Measurements from ENCODE around the gene CLDN24.
"Not testable (repeated sequence)": the region's sequence is repeated elsewhere in the genome, so short reads cannot be mapped to it uniquely, and the experiment has no call there.

The CLDN24 gene

DNA sequence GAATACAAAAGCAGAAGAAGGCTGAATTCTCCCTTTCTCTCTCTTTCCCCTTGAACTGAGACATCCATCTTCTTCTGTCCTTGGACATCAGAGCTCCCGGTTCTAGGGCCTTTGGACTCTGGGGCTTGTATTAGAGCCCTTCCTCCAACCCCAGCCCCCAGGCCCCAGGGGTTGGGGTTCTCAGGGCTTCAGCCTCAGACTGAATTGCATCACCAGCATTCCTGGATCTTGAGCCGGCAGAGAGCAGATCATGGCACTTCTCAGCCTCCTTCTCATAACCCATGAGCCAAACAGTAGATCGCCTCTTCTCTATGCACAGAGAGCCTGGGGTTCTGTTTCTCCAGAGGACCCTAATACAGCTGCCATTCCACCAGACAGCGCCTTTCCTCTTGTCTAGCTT lies 25.3 kb upstream of the CLDN24 start:
- no peak for DNase-seq (ENCODE audit: extremely low read depth in 1 of 2, low read depth in 1 of 2)

- DNase-seq (ENCODE audit: extremely low read depth in 1 of 2, low read depth in 1 of 2), result no peak
Measured at GRCh38 chr4:183347146-183347545, 24.9 kb upstream of the CLDN24 start.

DNA sequence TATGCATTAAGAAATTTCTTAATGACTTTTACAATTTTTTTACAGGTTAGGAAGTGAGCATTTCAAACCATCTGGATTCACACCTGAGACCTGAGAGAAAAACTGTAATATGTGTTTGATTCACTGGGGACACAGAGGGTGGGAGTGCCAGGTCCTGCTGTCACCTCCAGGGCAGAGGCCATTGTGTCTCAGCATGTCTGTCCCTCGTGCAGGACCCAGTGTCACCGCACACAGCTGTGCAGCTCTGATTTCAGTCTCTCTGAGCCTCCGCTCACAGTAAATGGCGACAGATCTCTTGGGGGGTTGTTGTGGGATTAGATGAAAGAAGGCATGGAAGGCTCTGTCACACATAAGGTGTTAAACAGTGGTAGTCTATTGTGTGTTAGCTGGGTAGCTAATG lies 23.0 kb upstream of the CLDN24 start:
- no peak for DNase-seq (ENCODE audit: extremely low read depth in 1 of 2, low read depth in 1 of 2)

DNA sequence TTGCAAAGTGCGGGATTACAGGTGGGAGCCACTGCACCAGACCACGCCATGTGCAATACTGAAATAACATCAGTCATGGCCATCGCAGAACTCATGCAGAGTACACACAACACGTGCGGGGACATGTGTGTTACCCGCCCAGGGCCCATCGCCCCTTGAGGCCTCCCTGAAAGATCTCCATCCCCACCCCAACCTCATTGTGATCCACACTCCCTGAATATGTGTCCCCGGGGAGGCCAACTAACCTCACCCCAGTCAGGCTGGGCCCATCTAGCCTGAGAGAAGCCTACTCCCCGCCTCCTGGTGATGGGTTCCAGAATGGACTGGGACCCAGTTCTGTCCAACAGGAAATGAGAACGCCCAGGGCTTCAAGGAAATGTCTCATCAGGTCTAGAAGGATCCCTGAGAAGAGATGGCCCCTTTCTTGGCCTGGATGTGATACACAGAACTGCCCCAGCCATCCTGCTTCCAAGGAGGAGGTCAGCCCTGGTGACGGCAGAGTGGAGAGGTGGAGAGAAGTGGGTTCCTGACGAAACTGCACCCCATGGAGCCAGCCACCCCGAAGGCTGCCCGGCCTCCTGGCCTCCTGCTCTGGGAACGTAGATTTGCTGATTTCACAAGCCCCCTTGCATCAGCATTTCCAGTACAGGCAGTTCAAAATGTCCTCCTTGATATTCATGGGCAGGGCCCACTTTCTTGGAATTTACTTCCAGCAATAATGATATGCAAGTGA lies 22.5 kb upstream of the CLDN24 start:
- DNase-seq (ENCODE audit: extremely low read depth in 1 of 2, low read depth in 1 of 2), result no peak

- DNase-seq (ENCODE audit: extremely low read depth in 1 of 2, low read depth in 1 of 2), result no peak
Measured at GRCh38 chr4:183343730-183344129, 21.5 kb upstream of the CLDN24 start.

DNA sequence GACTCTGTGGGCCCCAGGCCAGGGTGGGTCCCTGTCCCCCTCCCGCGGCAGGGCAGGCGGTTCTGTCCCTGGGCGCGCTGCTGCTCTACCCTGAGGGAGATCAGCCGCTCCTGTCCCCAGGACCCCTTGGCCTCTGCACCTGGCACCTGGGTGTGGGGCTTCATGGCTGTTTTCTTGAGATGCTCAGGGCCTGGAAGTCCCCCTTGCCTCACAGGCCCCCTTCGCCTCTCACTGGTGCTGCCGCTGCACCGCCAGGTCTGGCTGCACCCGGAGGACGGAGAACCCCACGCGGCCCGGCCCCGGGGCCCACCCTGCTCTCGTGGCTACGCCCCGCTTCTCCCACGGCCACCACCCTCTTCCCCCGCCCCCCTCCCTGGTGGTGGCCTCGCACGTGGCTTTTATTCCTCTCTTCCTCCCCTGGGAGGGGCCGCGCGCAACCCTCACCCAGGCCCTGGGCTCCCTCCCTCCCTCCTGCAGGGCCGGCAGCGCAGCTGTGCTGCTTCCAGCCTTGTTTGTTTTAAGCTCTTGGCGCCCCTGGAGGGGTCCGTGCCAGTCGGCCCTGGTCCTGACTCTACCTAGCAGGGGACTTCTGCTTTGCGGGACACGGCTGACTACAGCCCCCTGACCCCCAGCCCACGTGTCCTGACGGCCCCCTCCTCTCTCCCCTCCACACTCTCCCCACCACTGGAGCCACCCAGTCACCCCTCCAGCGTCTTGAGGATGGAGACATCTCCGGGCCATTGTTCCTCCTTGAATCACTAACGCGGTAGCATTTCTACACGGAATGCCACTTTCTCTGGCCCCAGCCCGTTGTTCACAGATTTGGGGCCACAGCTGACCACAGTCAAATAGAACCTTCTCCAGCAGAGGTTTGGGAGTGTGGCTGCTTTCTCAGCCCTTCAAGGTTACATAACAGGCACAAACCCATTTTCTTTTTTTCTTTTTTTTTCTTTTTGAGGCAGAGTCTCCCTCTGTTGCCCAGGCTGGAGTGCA lies 20.6 kb upstream of the CLDN24 start:
- no peak for DNase-seq (ENCODE audit: extremely low read depth in 1 of 2, low read depth in 1 of 2)

GRCh38 chr4:183337833-183338232 lies 15.6 kb upstream of the CLDN24 start:
- DNase-seq (ENCODE audit: extremely low read depth in 1 of 2, low read depth in 1 of 2), result no peak

DNA sequence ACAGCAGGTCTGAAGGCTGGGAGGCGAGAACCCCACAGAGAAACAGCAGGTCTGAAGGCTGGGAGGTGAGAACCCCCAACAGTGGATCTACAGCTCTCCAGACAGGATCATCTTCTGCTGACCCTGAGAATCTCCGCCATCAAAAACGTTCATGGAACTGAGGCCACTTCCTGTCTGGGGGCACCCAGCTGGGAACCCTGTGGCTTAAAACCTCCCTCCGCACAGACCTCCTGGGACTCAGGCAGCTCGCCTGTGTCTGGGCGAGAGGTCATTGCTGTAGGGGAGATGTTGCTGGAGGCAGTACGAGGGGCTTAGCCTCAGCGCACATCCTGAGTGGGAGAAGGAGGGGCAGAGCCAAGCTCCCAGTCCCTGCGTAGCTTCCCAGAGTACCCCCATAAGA lies 15.1 kb upstream of the CLDN24 start:
- DNase-seq (ENCODE audit: extremely low read depth in 1 of 2, low read depth in 1 of 2), result no peak

GRCh38 chr4:183335369-183335940 lies 13.2 kb upstream of the CLDN24 start:
- DNase-seq (ENCODE audit: extremely low read depth in 1 of 2, low read depth in 1 of 2), result no peak

DNA sequence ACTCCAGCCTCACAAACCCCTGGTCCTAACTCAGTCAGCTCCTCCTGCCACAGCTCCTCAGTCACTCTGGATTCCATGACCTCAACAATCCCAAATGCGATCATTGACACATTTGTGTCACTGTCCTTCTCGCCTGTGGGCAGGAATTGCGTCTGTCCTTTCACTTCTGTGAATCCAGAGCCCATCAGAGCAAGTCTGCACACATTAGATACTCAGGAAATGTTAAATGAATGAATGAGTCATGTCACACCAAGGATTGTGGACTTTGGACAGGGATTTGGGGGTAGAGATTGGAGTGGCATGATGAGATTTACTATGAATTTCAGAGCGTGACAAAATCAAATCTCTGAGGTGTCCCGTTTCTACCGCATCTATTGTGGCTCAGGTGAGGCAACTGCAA lies 11.8 kb upstream of the CLDN24 start:
- no peak for DNase-seq (ENCODE audit: extremely low read depth in 1 of 2, low read depth in 1 of 2)

DNA sequence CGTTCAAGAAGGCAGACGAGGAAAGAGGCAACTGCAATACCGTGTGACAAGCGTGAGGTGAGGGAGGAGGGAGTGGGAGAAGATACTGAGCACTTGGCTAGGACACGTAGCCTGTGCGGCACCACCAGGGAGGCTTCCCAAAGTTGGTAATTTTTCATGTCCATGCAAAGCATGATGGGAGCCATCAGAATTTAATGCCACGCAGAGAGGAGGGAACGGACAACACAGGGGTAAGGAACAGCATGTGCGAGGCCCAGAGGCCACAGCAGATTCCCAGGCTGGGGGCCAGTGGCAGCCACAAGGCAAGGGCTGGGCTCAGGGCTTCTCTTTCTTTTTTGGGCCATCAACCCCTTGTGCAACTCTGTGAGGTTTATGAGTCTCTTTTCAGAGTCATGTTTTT lies 11.0 kb upstream of the CLDN24 start:
- DNase-seq (ENCODE audit: extremely low read depth in 1 of 2, low read depth in 1 of 2), result no peak

- DNase-seq (ENCODE audit: extremely low read depth in 1 of 2, low read depth in 1 of 2), result no peak
Measured at GRCh38 chr4:183332447-183332846, 10.2 kb upstream of the CLDN24 start.

DNA sequence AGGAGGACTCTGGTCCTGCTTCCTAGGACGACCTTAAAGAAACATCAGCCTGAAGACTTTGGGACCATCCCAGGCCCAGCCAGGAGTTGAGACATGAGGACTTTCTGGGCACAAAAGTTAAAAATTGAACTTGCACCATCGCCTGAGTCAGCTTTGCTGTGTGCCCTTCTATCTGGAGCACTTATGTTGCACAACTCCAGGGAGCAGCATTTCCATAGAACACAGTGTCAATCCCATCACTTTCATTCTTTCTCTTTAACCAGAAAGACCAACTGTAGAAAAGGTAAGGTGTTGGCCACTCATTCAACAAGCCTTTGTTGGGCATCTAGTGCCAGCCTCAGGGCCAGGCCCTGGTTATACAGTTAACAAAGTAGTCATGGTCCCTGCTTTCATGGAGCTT lies 8.6 kb upstream of the CLDN24 start:
- no peak for DNase-seq (ENCODE audit: extremely low read depth in 1 of 2, low read depth in 1 of 2)

- DNase-seq (ENCODE audit: extremely low read depth in 1 of 2, low read depth in 1 of 2), result no peak
Measured at GRCh38 chr4:183329954-183330742, 7.9 kb upstream of the CLDN24 start.

DNA sequence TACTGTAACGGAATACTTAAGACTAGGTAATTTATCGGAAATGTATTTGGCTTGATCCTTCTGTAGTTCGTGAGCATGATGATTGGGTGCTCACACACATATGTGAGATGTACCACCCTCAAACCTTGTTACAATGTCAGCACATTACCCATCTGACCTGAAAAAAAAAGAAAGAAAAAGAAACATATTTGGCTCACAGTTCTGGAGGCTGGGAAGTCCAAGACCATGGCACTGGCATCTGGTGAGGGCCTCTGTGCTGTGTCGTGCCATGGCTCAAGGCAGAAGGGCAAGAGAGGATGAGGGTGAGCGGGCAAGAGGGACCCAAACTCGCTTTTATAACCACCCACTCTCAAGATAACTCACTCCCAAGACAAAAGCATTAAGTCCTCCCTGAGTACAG lies 7.0 kb upstream of the CLDN24 start:
- no peak for DNase-seq (ENCODE audit: extremely low read depth in 1 of 2, low read depth in 1 of 2)

DNA sequence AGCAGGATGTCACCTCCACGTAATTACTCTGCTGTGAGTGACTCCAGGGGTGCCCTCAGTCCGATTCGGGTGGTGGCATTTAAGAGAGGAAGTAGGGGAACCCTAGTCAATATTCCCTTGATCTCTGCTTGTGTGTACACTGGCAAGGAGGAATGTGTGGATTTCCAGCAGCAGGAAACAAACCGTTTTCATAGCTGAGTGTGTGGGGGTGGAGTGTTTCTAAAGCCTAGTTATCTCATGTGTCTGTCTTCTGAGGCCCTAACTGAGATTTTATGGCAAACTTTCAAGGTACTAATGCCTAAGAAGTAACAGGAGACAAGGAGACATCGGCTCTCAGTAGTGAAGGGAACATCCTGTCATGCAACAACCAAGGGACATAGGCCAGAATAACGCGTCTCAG lies 6.6 kb upstream of the CLDN24 start:
- DNase-seq (ENCODE audit: extremely low read depth in 1 of 2, low read depth in 1 of 2), result no peak

DNA sequence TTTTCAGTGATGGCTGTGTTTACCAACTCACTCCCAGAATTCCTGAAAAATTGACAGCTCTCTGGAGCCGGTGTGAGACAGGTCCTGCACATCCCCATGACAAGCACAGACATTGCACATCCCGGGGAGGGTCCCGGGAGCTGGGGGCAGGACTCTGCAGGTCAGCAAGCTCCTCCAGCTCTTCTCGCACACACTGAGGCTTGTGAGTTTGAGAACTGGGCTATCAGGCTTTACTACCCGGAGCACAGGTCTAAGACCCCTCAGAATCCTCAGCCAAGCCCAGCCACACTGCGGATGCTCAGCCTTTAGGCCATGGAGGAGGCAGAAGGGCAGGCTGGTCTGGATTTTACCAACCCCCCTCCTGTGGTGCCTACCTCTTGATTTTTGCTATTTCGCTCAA lies 5.6 kb upstream of the CLDN24 start:
- no peak for DNase-seq (ENCODE audit: extremely low read depth in 1 of 2, low read depth in 1 of 2)

- no peak for DNase-seq (ENCODE audit: extremely low read depth in 1 of 2, low read depth in 1 of 2)
Measured at GRCh38 chr4:183326853-183327252, 4.6 kb upstream of the CLDN24 start.

GRCh38 chr4:183326387-183326786 lies 4.2 kb upstream of the CLDN24 start:
- DNase-seq (ENCODE audit: extremely low read depth in 1 of 2, low read depth in 1 of 2), result not testable (repeated sequence)

DNA sequence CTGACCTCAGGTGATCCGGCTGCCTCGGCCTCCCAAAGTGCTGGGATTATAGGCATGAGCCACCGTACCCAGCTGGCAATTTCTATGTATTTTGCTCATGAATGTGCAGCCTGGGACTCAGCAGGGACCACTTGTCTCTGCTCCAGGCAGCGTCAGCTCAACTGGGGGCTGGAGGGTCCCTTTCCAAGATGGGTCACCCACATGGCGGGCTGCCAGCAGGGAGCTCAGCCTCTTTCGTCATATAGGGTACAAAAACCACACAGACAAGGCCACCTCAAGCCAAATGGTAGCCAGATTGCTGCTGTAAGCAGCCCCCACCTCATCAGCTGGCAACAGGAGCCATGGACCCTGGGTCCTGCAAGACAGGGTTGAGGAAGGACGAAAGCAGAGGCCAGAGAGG lies 2.4 kb upstream of the CLDN24 start:
- no peak for DNase-seq (ENCODE audit: extremely low read depth in 1 of 2, low read depth in 1 of 2)

- not testable (repeated sequence) for DNase-seq (ENCODE audit: extremely low read depth in 1 of 2, low read depth in 1 of 2)
Measured at GRCh38 chr4:183324056-183324455, 1.8 kb upstream of the CLDN24 start.

Data from activated CD8-positive, alpha-beta memory T cell treated with anti-CD3 and anti-CD28 coated beads for 1 hour (primary cell).